ENCODE measurements around the gene CAB39.

Gene CAB39

DNA sequence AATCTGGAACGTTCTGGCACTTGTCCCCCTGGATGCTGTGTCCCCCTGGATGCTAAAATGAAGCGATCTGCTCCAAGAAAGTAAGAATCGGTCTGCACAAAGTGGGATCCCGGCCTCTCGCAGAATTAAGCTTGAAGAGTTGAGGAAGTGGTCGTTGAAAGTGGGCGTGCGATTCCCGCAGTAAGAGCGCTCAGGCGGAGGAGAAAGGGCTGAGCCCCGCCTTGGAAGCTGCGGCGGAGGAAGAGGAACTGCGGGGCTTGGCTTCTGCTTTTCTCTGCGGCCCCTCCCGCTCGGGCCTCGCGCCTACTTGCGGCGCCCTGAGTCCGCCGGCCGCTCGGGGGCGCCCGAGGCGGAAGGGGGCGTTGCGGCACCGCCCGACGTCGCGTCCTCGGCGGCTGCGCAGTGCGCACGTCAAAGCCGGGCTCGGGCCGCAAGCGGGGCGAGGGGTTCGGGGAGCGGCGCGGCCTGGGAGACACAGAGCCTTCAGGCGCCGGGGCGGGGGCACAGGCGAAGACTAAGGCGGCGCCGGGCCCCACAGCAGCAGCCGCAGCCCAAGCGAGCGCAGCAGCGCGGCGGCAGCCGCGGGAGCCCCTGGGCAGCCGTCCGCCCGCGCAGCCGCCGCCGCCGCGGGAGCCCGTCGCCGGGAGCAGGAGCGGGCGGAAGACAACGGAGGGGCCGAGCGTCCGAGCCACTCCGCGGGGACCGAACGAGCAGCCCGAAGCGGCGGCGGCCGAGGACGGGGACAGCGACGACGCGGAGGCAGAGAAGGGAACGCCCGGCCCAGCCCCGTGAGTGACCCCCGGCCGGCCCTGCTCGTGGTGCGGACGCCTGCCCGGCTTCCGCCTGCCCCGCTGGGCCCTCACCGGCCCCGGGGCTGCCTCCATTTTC, at the start of gene CAB39:
Gene CAB39, plus strand, starts transcription at position 400 of the 888 bp plus-strand sequence. CDS start 47,160 bp downstream, outside the sequence.
- peak; percentile 70 to 79 for DNase-seq (ENCODE audit: low read depth in 1 of 2, low spot score in 1 of 2)

DNA sequence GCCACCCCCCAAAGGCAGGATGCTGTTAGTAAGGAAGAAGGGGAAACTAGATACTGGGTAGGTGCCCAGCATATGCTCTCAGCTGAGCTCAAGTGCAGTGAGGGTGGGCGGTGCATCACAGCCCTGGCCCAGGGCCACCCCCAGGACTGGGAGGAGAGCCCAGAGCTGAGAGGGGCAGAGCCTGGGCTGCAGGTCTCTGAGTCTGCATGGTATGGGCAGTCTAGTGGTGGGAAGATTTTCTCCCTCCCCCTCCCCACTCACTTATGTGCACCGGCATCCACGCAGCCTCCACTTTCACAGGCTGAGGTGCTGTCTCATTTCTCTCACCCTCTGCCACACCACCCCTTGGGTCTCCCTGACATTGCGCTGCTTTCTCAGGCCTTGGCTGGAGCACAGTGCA, 48.5 kb upstream of the CAB39 start:
- no peak for DNase-seq (ENCODE audit: low read depth in 1 of 2, low spot score in 1 of 2)

DNA sequence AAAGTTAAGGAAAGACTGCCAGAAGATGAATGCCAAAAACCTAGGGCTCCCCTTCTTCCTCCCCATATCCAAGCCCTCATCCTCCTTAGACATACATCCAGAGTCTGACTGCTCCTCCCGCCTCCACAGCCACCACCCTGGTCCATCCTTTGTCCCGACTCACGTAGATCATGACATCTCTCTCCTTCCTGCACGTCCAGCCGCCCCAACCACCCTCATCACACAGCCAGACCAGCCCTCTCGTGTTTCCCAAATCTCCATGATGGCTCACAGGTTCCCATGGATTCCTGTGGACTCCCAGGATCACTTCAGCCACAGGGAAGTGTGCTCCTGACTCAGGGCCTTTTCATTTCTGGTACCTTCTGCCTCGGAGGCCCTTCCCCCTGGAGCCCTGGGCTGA, 47.8 kb upstream of the CAB39 start:
- no peak for DNase-seq (ENCODE audit: low read depth in 1 of 2, low spot score in 1 of 2)

DNA sequence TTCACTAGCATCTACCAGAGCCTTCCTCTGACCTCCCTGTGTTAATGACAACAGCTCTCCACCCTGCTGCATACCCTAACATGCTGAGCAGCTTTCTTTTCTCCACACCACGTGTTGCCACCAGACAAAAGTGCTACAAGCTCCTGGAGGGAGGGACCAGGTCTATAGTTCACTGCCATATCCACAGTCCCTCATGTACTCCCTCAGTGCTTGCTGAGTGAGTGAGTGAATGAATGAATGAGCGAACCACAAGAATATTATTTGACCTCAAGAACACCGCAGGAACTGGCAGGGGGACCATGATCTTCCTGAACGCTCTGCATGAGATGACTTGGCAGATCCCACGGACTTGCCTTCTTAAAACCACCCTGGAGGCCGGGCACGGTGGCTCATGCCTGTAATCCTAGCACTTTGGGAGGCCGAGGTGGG, 47.4 kb upstream of the CAB39 start:
- no peak for DNase-seq (ENCODE audit: low read depth in 1 of 2, low spot score in 1 of 2)

DNA sequence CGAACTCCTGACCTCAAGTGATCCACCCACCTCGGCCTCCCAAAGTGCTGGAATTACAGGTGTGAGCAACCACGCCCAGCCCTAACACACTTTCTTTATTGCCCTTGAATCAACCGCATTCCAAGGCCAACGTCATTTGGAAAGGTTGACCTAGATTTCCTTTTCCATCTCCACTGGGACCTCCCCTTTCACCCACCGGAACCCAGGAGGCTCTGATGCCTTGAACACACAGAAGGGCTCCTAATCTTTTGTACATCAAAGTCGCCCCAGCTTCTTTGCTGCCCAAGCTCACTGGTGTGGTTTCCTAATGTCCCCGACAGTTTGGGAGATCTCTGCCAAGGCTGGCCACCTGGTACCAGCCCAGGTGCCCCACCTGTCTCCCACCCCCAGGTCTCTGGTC, 46.2 kb upstream of the CAB39 start:
- no peak for DNase-seq (ENCODE audit: low read depth in 1 of 2, low spot score in 1 of 2)

DNA sequence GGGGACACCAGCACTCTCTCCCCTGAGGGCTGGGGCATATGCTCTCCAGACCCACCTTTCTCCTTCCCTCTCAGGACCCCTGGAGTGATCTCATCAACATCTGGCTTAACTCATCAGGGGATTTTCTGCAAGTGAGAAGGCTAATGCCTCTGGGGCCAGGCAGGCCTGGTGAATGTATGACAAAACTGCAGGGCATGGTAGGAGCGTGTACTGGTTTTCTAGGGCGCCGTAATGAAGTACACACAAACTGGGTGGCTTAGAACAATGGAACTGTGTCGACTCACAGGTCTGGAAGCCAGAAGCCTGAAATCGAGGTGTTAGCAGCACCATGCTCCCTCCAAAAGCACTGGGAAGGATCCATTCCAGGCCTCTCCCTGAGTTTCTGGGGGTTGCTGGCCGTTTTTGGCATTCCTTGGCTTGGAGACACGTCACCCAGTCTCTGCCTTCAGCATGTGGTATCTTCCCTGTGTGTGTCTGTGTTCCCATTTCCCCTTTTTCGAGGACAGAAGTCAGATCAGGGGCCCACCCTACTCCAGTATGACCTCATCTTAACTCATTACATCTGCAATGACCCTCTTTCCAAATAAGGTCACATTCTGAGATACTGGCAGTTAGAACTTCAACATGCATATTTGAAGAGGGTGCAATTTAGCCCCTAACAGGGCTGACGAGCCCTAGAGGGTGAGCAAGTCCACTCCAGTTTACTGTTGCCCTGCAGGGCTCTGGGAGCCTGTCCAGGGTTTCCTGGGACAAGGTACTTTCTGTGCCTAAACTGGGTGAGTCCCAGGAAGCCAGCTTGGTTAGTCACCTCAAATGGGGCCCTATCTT, 45.5 kb upstream of the CAB39 start:
- DNase-seq (ENCODE audit: low read depth in 1 of 2, low spot score in 1 of 2) = no peak

DNA sequence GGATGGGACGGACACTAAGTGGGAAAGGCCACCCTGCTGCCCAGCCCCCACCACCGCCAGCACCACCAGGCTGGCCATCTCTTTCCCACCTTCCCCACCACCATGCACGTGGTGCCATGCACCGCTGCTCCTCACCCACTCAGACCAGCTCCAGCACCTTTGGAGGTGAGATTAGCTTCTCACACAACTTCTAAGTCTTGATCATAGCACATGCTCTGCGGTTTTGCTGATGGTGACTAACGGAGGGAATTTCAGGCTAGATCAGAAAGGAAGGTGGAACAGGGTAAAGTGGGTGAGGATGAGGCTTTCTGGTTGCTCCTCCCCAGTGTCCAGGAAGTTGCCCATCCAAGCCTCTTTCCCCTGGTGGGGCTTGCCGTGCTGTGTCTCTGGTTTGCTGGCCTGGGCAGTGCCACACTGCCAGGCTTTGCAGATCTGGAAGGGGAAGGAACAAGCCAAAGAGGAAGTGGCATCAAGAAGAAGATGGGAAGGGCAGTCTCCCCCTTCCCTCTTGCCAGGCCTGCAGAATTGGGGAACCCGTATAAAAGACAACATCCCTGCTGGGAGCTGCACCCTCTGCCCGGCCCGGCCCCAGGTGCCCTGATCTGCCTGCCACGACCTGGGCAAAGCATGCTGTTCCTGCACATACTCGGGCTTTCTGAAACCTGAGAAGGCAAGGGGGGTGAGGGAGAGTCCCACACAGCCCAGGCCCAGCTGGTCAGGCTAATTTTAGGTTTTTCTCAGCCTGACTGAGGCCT, 44.3 kb upstream of the CAB39 start:
- DNase-seq (ENCODE audit: low read depth in 1 of 2, low spot score in 1 of 2) = peak in 1 of 2 donors; percentile 53

DNA sequence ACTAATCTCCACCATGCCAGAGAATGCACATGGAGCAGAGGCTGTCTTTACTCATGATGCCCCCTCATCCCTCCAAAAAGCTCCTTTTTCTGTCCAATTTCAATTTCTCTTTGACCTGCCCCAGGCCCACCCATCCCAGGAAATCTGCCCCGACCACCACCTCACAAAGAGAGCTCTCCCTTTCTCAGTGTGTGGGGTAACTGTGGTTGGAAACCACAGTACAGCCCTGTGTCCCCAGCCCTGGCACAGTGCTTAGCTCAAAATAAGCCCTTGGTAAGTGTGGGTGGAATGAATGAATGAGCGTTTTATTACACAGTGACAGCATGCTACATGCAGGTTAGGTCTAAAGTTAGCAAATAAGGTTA, 43.7 kb upstream of the CAB39 start:
- no peak for DNase-seq (ENCODE audit: low read depth in 1 of 2, low spot score in 1 of 2)

DNA sequence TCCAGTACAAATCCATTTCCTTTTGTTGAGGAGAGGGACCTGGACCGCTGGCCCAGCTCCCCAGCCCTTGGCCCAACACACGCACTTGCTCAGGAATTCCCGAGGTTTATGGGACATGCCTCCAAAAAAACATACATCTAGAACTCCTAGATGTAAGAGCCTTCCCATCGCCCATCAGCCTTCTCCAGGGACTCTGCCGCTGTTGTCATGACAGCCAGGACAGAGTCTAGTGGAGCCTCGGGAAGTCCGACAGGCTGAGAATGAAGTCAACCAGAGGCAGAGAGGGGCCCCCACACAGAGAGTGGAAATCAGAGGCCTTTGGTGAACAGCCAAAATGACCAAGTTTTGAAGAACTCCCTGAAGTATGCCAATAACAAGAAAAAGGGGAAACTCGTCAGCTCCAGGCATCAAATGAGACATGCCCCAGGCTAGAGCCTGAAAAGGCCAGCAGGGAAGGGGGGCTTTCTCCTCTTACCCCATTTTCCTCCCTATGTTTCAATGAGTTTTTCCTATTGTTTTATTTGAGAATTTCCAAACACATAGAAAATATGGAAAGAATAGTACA, 43.2 kb upstream of the CAB39 start:
- DNase-seq (ENCODE audit: low read depth in 1 of 2, low spot score in 1 of 2) = no peak

DNA sequence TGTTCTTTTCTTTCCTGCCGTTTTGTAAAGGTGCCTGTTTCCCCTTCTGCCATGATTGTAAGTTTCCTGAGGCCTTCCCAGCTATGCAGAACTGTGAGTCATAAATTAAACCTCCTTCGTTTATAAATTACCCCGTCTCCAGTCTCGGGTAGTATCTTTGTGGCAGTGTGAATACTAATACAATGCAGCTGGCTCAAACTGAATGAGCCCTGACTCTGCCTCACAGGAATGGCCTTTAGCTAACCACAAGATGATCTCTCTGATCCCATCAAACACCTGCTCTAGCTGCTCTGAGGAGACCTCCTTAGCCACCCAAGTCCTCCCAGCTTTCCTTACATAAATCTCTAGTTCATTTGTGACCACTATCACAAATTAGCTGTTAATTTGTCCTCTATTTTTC, 41.5 kb upstream of the CAB39 start:
- DNase-seq (ENCODE audit: low read depth in 1 of 2, low spot score in 1 of 2) = no peak

DNA sequence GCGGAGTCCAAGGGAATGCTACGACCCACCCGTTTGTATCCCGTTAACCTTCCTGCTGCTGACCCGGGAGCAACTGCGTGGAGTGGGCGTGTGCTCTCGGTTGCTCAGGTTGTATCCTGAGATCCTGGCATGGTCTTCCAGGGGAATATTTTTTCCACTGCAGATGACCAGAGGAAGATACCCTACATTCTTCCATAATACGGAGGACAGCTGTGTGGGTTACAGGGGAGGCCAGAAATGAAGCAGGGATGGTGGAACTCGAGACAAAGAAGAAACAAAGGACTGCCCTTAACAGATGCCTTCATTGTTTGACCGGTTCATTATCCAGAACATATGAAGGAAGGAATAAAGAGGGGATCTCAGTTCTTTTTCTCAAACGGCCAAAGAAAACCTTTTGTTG, 39.8 kb upstream of the CAB39 start:
- DNase-seq (ENCODE audit: low read depth in 1 of 2, low spot score in 1 of 2) = no peak

DNA sequence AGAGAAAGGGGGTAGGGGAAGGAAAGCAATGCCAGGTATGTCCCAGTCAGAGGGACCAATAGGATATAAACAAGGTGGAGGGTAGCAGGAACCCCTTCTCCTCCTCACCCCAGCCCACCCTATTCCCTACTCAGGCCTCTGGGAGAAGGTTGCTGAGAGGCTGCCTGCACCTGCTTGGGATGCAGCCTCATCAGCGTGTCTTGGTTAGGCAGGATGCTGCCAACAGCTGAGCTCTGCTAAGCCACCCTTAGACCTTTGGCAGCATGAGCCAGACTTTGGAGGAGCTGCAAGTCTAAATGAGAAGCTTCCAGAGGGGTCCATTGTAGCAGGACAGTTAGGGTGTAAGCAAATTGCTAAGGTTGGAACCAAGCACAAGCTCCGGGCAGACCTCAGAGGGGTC, 38.2 kb upstream of the CAB39 start:
- DNase-seq (ENCODE audit: low read depth in 1 of 2, low spot score in 1 of 2) = no peak

DNA sequence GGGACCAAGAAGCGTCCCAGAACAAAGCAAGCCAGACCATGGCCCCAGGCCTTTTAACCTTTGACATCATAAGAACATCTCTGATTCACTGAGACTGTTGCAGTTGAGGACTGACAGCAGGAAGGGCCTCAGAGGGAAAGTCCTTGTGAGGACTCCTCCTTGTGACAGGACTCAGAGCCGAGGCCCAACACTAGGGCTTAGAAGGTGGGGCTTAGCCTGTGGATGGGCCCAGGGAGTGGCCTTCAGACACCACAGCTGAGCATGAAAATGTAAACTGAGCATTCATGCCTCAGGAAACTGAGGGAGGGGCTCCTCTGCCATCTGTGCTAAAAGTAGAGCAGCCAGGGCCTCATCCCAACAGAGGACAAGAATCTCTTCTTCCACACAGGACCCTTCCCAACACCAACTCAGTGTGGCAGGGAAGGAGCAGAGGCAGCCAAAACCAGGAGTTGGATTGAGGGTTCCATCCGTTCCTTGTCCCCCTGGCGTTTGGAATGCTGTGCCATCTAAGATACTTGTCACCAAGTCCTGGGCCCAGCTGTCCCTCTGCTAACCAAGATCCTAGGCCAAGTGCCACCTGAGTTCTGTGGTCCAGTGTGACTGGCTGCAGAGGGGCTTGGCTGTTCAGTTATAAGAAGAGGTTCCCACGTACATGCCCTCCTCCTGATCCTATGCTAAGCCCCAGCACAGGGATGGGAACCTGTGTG, 37.5 kb upstream of the CAB39 start:
- no peak for DNase-seq (ENCODE audit: low read depth in 1 of 2, low spot score in 1 of 2)

DNA sequence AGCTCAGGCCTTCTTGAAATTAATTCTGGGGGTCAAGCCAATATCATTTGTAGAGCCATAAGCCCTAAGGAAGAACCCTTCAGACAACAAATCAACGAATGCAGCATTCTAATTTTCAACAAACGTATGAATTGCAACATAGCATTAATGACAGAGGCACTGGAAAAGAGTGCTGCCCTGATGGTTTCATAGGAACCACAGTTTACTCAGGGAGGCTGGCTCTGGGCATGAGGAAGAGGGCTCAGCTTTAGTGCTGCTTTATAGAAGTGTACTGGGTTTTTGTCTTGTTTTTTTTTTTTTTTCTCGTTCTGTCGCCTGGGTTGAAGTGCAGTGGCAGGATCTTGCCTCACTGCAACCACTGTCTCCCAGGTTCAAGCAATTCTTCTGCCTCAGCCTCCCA, 36.1 kb upstream of the CAB39 start:
- no peak for DNase-seq (ENCODE audit: low read depth in 1 of 2, low spot score in 1 of 2)

DNA sequence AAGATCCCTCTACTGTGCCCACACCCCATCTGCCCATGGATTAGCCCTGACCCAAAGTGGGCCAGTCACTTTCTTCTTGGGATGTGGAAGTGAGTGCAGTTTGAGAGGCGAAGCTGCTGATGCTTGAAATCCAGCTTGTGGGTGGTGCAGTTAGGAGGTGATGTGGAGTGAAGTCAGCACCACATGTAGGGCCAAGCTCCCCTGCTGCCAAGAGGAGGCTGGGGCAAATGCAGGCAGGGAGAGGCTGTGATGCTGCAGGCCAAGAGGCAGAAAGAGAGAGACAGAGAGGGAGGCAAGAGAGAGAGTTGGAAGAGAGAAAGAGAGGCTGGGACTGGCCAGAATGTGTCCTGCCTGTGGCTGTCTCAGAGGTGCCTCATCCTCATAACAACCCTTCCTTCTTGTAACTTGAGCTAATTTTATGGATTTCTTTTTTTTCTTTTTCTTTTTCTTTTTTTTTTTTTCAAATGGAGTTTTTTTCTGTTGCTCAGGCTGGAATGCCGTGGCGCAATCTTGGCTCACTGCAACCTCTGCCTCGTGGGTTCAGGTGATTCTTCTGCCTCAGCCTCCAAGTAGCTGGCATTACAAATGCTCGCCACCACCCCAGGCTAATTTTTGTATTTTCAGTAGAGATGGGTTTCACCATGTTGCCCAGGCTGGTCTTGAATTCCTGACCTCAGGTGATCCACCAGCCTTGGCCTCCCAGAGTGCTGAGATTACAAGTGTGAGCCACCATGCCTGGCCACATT, 35.3 kb upstream of the CAB39 start:
- DNase-seq (ENCODE audit: low read depth in 1 of 2, low spot score in 1 of 2) = no peak

DNA sequence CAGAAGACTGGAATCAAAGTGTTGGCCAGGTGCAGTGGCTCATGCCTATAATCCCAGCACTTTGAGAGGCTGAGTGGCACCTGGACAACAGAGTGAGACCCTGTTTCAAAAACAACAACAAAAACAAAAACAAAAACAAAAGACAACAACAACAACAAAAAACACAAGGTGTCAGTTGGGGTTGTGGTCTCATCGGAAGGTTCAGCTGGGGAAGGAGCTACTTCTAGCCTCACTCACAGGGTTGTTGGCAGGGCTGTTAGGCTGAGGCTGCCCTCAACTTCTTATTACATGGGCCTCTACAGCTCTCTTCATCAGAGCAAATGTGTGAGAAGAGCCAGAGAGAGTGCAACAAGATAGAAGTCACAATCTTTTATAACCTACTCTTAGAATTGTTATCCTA, 34.6 kb upstream of the CAB39 start:
- no peak for DNase-seq (ENCODE audit: low read depth in 1 of 2, low spot score in 1 of 2)

DNA sequence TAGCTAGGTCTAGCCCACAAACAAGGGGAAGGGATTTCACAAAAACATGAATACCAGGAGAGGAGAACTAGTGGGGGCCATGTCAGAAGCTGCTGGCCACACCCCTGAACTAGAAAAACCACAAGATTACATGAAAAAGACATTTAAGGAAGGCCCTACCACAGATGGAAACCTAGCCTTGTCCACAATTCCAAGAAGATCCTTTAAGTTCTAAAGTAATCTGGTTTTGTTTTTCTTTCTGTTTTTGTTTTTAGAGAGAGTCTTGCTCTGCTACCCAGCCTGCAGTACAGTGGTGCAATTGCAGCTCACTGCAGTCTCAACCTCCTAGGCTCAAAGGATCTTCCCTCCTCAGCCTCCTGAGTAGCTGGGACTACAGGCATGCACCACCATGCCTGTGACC, 34.2 kb upstream of the CAB39 start:
- no peak for DNase-seq (ENCODE audit: low read depth in 1 of 2, low spot score in 1 of 2)

DNA sequence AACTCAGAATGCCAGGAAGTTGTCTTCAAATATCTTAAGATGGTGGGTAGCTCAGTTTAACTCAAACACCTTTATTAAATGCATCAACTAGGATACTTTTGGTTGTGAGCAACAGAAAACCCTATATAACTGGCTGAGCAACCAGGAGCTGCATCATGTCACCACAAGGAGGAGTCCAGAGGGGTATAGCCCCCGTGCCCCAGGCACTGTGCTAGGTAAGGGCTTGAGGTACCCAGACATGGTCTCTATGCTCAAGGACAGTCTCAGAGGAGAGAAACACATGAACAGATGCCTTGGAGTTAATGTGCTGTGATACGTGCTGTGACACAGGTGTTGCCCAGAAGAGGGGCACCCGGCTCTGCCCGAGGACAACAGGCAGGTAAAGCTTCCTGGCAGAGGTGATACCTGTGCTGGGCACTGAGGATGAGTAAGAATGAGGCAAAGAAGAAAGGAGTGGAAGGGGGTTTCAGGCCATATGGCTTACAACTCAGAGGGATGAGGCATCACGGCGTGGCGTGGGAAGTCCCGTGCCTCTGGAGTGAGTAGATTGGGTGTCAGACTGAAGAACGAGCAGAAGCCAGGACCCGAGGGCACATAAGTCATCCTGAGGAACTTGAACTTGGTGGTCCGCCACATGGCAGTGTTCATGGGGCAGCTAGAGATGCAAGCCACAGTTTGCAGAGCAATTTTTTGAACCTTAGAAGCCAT, 32.0 kb upstream of the CAB39 start:
- DNase-seq (ENCODE audit: low read depth in 1 of 2, low spot score in 1 of 2) = no peak

DNA sequence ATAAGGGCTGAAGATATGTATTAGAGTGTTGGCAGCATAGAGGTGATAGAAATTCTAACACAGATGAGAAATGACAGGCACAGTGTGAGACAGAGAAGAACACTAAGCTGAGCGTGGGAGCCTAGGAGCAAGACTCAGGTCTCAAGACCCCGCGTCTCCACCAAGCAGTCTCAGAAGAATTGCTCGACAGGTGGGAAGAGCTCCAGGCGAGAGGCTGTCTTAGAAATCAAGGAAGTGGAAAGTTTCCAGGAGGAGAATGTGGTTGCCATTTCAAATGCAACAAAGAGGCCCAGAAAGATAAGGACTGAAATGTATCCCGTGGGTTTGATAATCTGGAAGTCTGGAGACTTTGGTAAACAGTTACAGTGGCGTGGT, 31.5 kb upstream of the CAB39 start:
- no peak for DNase-seq (ENCODE audit: low read depth in 1 of 2, low spot score in 1 of 2)

Measured in activated CD4-positive, alpha-beta T cell treated with anti-CD3 and anti-CD28 coated beads, Interleukin-2, amount 50 U/mL, for 24 hours (primary cell).